Endodermal cell (in vitro differentiated cells): ENCODE data around the gene CYSRT1. TPM values are rescaled to one million over a fixed set of nuclear protein-coding genes. Genes with fewer than 3 reads are reported as not detected.

ENCODE experiments used
- DNase-seq: peaks from one replicate; pipeline ENCODE4 v3.0.0-alpha.2; 2017
- H3K27ac ChIP-seq: 2 replicates; pipeline ENCODE4 v1.5.1; 2013; ENCODE audit warnings: mild to moderate bottlenecking, low read depth, low read length, moderate library complexity
- H3K27me3 ChIP-seq: 2 replicates; pipeline ENCODE4 v1.6.1; 2013; ENCODE audit warnings: mild to moderate bottlenecking, low read length, moderate library complexity; ENCODE audit not compliant: insufficient read depth, control insufficient read depth, poor library complexity, severe bottlenecking
- H3K36me3 ChIP-seq: 2 replicates; pipeline ENCODE4 v1.7.0; 2013; ENCODE audit warnings: mild to moderate bottlenecking, low read length, moderate library complexity; ENCODE audit not compliant: control insufficient read depth, insufficient read depth
- H3K4me1 ChIP-seq: one replicate; pipeline ENCODE4 v1.7.0; 2013; ENCODE audit warnings: low read length; ENCODE audit not compliant: control insufficient read depth, insufficient read depth
- H3K4me3 ChIP-seq: 2 replicates; pipeline ENCODE4 v1.5.1; 2013; ENCODE audit warnings: mild to moderate bottlenecking, low read length, moderate library complexity
- H3K9ac ChIP-seq: 2 replicates; pipeline ENCODE4 v1.6.1; 2013; ENCODE audit warnings: mild to moderate bottlenecking, low read length, moderate library complexity; ENCODE audit not compliant: poor library complexity, severe bottlenecking; ENCODE audit errors: extremely low read depth
- H3K9me3 ChIP-seq: 2 replicates; pipeline ENCODE4 v1.6.1; 2013; ENCODE audit warnings: mild to moderate bottlenecking, low read length, moderate library complexity; ENCODE audit not compliant: control insufficient read depth
- H3K27ac Mint-ChIP-seq: 2 replicates; pipeline ENCODE4 v1.8.0; 2020; ENCODE audit warnings: mixed read lengths
- H3K27me3 Mint-ChIP-seq: 2 replicates; pipeline ENCODE4 v1.8.0; 2021; ENCODE audit warnings: mild to moderate bottlenecking, mixed read lengths; ENCODE audit not compliant: insufficient read depth
- H3K36me3 Mint-ChIP-seq: 2 replicates; pipeline ENCODE4 v1.8.0; 2020; ENCODE audit warnings: low read depth, mixed read lengths
- H3K4me1 Mint-ChIP-seq: 2 replicates; pipeline ENCODE4 v1.8.0; 2020; ENCODE audit warnings: mixed read lengths
- H3K4me3 Mint-ChIP-seq: 2 replicates; pipeline ENCODE4 v1.8.0; 2020; ENCODE audit warnings: mild to moderate bottlenecking, moderate library complexity, mixed read lengths
- H3K9me3 Mint-ChIP-seq: 2 replicates; pipeline ENCODE4 v1.8.0; 2020; ENCODE audit warnings: mild to moderate bottlenecking, mixed read lengths
- CTCF ChIP-seq: fragments of 200-600 bp; sonication (generic); conservative IDR thresholded peaks from 2 replicates; pipeline ENCODE4 v1.5.0; 2021; ENCODE audit warnings: antibody characterized with exemption, mild to moderate bottlenecking
- WGBS, 2 experiments: methylation state at CpG; one replicate each; pipeline versions ENCODE4 v1.1.5 to v1.1.7; 2013; ENCODE audit warnings: missing lambda C conversion rate in 2 of 2, mixed read lengths in 1 of 2; ENCODE audit not compliant: insufficient coverage in 1 of 2, insufficient read length in 1 of 2; 5-methylcytosine and 5-hydroxymethylcytosine counted together
- total RNA-seq, 2 donors: library from RNA; stranded (reverse); fragmentation: NEBNext Ultra II Directional in 1 of 2; extraction: Animal tissue kit (Norgen Biotek cat#: 25700) in 1 of 2; gene quantifications; 2 replicates in 1 of 2; 3 replicates in 1 of 2; pipeline ENCODE4 v1.2.1, GENCODE V29; 2021

Gene CYSRT1
- total RNA-seq, 2 donors from 2014 or later, result 1.4 to 1.8 TPM

GRCh38 chr9:137214620-137215019, 10.4 kb upstream of the CYSRT1 start:
- no peak for TF ChIP-seq CTCF
- Histone ChIP-seq H3K27me3 (no peaks in the 10 kb centered on the region), H3K36me3 (peaks cover 14% of the 10 kb centered on the region), H3K4me1 (peaks cover 19% of the 10 kb centered on the region), H3K9ac (no peak overlapping the region), H3K9me3 (no peaks in the 10 kb centered on the region), H3K27ac (no peak overlapping the region), H3K4me3 (no peak overlapping the region)
- Mint-ChIP-seq H3K36me3 (peaks cover 19% of the 10 kb centered on the region), H3K27me3 (no peaks in the 10 kb centered on the region), H3K4me1 (peaks cover 15% of the 10 kb centered on the region), H3K4me3 (no peak overlapping the region), H3K9me3 (no peaks in the 10 kb centered on the region), H3K27ac (no peak overlapping the region)
- no peak for DNase-seq
- WGBS, 2 experiments, result 95 to 98% methylated on average over 15 to 19 of the region's 19 CpGs

- no peak for DNase-seq
- Histone ChIP-seq H3K27me3 (no peaks in the 10 kb centered on the region), H3K36me3 (peaks cover 9% of the 10 kb centered on the region), H3K4me1 (peaks cover 20% of the 10 kb centered on the region), H3K27ac (no peak overlapping the region), H3K4me3 (no peak overlapping the region), H3K9me3 (no peaks in the 10 kb centered on the region), H3K9ac (no peak overlapping the region)
- Mint-ChIP-seq H3K27ac (no peak overlapping the region), H3K4me3 (no peak overlapping the region), H3K27me3 (no peaks in the 10 kb centered on the region), H3K36me3 (peaks cover 16% of the 10 kb centered on the region), H3K4me1 (peaks cover 15% of the 10 kb centered on the region), H3K9me3 (no peaks in the 10 kb centered on the region)
- WGBS, 2 experiments, result 93 to 95% methylated on average over 17 to 22 of the region's 22 CpGs
- TF ChIP-seq CTCF, result no peak
Observed at GRCh38 chr9:137215196-137215986, 9.6 kb upstream of the CYSRT1 start.

GRCh38 chr9:137216188-137216965, 8.6 kb upstream of the CYSRT1 start:
- Histone ChIP-seq H3K27me3 (no peaks in the 10 kb centered on the region), H3K4me3 (no peak overlapping the region), H3K9ac (no peak overlapping the region), H3K36me3 (peaks cover 8% of the 10 kb centered on the region), H3K4me1 (peaks cover 23% of the 10 kb centered on the region), H3K9me3 (no peaks in the 10 kb centered on the region), H3K27ac (no peak overlapping the region)
- no peaks in the 10 kb centered on the region for H3K27me3 Mint-ChIP-seq
- no peak overlapping the region for H3K4me3 Mint-ChIP-seq
- H3K36me3 Mint-ChIP-seq, result peaks cover 12% of the 10 kb centered on the region
- H3K4me1 Mint-ChIP-seq, result peaks cover 15% of the 10 kb centered on the region
- H3K9me3 Mint-ChIP-seq, result no peaks in the 10 kb centered on the region
- no peak for TF ChIP-seq CTCF
- 94 to 98% methylated on average over 21 to 30 of the region's 30 CpGs for WGBS, 2 experiments
- no peak for DNase-seq
- no peak overlapping the region for H3K27ac Mint-ChIP-seq
